ENCODE measurements around the gene ZNF491.
"Not testable (repeated sequence)": the region's sequence is repeated elsewhere in the genome, so short reads cannot be mapped to it uniquely, and the experiment has no call there.

Gene ZNF491

GRCh38 chr19:11798391-11799330 lies at the start of gene ZNF491:
Gene ZNF491, plus strand, starts transcription at chr19:11798523. Its CDS starts 7,431 bp downstream, at chr19:11805954.
- DNase-seq, result peak; percentile 85 to 86

GRCh38 chr19:11749751-11750150 lies 48.6 kb upstream of the ZNF491 start:
- no peak for DNase-seq

GRCh38 chr19:11752244-11752736 lies 46.0 kb upstream of the ZNF491 start:
- no peak for DNase-seq

- DNase-seq, result no peak
Observed at GRCh38 chr19:11754663-11755062, 43.7 kb upstream of the ZNF491 start.

- no peak for DNase-seq
Observed at GRCh38 chr19:11756965-11757364, 41.4 kb upstream of the ZNF491 start.

GRCh38 chr19:11759805-11760204 lies 38.5 kb upstream of the ZNF491 start:
- DNase-seq, result no peak

GRCh38 chr19:11763117-11763516 lies 35.2 kb upstream of the ZNF491 start:
- DNase-seq, result no peak

- no peak for DNase-seq
Observed at GRCh38 chr19:11763611-11764010, 34.7 kb upstream of the ZNF491 start.

GRCh38 chr19:11766597-11767591 lies 31.4 kb upstream of the ZNF491 start, which contains the start of gene ZNF441:
Gene ZNF441, plus strand, starts transcription at chr19:11767000. Its CDS starts 194 bp downstream, at chr19:11767194.
- DNase-seq, result peak; percentile 92 to 93

- DNase-seq, result peak; percentile 13 to 25
Observed at GRCh38 chr19:11767633-11768133, 30.6 kb upstream of the ZNF491 start.

GRCh38 chr19:11769995-11770394 lies 28.3 kb upstream of the ZNF491 start:
- DNase-seq, result no peak

- not testable (repeated sequence) for DNase-seq
Observed at GRCh38 chr19:11771520-11771919, 26.8 kb upstream of the ZNF491 start.

- DNase-seq, result not testable (repeated sequence)
Observed at GRCh38 chr19:11776669-11777068, 21.7 kb upstream of the ZNF491 start.

GRCh38 chr19:11780431-11781020 lies 17.8 kb upstream of the ZNF491 start:
- no peak for DNase-seq

GRCh38 chr19:11781295-11782057 lies 16.8 kb upstream of the ZNF491 start:
- DNase-seq, result no peak

- no peak for DNase-seq
Observed at GRCh38 chr19:11783767-11784166, 14.6 kb upstream of the ZNF491 start.

- no peak for DNase-seq
Observed at GRCh38 chr19:11784356-11784755, 14.0 kb upstream of the ZNF491 start.

GRCh38 chr19:11787536-11787935 lies 10.8 kb upstream of the ZNF491 start:
- DNase-seq, result no peak

- no peak for DNase-seq
Observed at GRCh38 chr19:11792942-11793341, 5.4 kb upstream of the ZNF491 start.

GRCh38 chr19:11797491-11797890 lies 832 bp upstream of the ZNF491 start:
- peak; percentile 76 to 87 for DNase-seq

GRCh38 chr19:11806354-11807098 lies 8.2 kb downstream of the ZNF491 start:
- DNase-seq, result no peak
